Measurements from ENCODE around the gene CD52.

DNA sequence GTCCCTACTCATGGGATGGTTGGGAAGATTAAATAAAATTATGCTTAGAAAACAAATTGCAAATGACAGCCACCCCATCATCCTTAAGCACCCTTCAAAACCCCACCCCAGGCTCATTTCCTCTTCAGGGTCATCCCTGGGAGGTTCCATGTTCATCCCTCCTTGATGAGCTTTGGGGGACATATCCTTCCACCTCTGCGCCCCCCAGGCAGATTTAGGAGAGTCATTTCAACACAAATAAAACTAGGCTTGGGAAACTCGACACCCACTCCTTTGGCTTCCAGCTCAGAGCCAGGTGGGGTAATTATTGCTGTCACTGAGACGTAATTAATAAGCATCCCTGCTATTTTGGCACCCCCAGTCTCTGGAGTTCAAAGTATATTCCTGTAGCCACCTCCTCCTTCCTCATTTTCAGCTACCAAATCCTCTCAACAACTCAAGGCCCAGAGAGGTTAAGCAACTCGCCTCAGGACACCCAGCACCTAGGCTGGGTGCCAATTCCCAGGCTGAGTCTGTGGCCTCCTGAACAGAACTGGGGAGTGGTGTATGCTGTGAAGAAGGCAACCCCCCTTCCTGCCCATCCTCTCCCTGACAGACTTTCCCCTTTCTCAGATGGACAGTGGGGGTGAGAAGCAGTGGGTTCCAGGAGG lies 35.6 kb downstream of the CD52 start:
- TF ChIP-seq, protein P1, sequence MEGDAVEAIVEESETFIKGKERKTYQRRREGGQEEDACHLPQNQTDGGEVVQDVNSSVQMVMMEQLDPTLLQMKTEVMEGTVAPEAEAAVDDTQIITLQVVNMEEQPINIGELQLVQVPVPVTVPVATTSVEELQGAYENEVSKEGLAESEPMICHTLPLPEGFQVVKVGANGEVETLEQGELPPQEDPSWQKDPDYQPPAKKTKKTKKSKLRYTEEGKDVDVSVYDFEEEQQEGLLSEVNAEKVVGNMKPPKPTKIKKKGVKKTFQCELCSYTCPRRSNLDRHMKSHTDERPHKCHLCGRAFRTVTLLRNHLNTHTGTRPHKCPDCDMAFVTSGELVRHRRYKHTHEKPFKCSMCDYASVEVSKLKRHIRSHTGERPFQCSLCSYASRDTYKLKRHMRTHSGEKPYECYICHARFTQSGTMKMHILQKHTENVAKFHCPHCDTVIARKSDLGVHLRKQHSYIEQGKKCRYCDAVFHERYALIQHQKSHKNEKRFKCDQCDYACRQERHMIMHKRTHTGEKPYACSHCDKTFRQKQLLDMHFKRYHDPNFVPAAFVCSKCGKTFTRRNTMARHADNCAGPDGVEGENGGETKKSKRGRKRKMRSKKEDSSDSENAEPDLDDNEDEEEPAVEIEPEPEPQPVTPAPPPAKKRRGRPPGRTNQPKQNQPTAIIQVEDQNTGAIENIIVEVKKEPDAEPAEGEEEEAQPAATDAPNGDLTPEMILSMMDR (IDR thresholded peaks at IDR 0.05) = no peak
- TF ChIP-seq POLR2A (IDR thresholded peaks at IDR 0.05) = no peak

All from adrenal gland (tissue), 5 donors.